Sigmoid colon (tissue), 4 donors: Measurements from ENCODE around the gene KMT2C.

ENCODE experiments used
- EP300 ChIP-seq, 4 donors: sonication (generic); formaldehyde crosslinking; IDR thresholded peaks; one replicate each; pipeline ENCODE4 v1.6.1; 2017; ENCODE audit warnings: antibody characterized with exemption in 4 of 4
- POLR2A ChIP-seq, 2 donors: fragments of 450-650 bp; IDR thresholded peaks; one replicate each; pipeline ENCODE4 v1.6.1; 2016; ENCODE audit warnings: antibody characterized with exemption in 2 of 2, mild to moderate bottlenecking in 2 of 2, moderate library complexity in 2 of 2

- no peak for TF ChIP-seq EP300 (IDR thresholded peaks at IDR 0.05)
- no peak for TF ChIP-seq POLR2A (IDR thresholded peaks at IDR 0.05)
Observed at GRCh38 chr7:152336754-152337368, 98.9 kb downstream of the KMT2C start.
